Testis (tissue), 2 donors: ENCODE data around the gene TSEN54.

Source experiments
- CTCF ChIP-seq, 3 experiments: fragments of 450-650 bp in 2 of 3; fragments of 200-600 bp in 1 of 3; sonication (generic) in 1 of 3; IDR thresholded peaks; one replicate each; pipeline ENCODE4 v1.5.1; 2016 to 2019; ENCODE audit warnings: antibody characterized with exemption in 3 of 3, mild to moderate bottlenecking in 2 of 3, moderate library complexity in 1 of 3
- POLR2A ChIP-seq: fragments of 450-650 bp; IDR thresholded peaks from one replicate; pipeline ENCODE4 v1.6.1; 2017; ENCODE audit warnings: antibody characterized with exemption, mild to moderate bottlenecking, moderate library complexity

GRCh38 chr17:75555679-75556153 is 39.4 kb downstream of the TSEN54 start:
- TF ChIP-seq POLR2A (no peak), CTCF (IDR thresholded peaks at IDR 0.05) (no peak)
